ENCODE measurements around the gene FBH1. TPM values are rescaled to one million over a fixed set of nuclear protein-coding genes. Genes with fewer than 3 reads are reported as not detected.
"Not testable (repeated sequence)": the region's sequence is repeated elsewhere in the genome, so short reads cannot be mapped to it uniquely, and the experiment has no call there.

The FBH1 gene
- total RNA-seq, 1 experiment from 2014 or later: 61.9 TPM

GRCh38 chr10:5956146-5956936 is 66.3 kb downstream of the FBH1 start:
- H3K27me3 ChIP-seq (ENCODE audit: low read length): no peaks in the 10 kb centered on the region
- no peak overlapping the region for H3K9ac ChIP-seq (ENCODE audit: low read length)
- H3K4me1 ChIP-seq (ENCODE audit: low read length): no peaks in the 10 kb centered on the region
- no peaks in the 10 kb centered on the region for H3K36me3 ChIP-seq (ENCODE audit: insufficient read depth, low read length)
- H3K4me3 ChIP-seq (ENCODE audit: low read length): no peak overlapping the region
- no peaks in the 10 kb centered on the region for H4K20me1 ChIP-seq (ENCODE audit: insufficient read depth, low read depth, low read length)
- no peak for DNase-seq
- H2AFZ ChIP-seq (ENCODE audit: low read length): no peak overlapping the region
- H3K79me2 ChIP-seq (ENCODE audit: low read length): no peaks in the 10 kb centered on the region
- no peaks in the 10 kb centered on the region for H3K9me2 ChIP-seq (replicated peaks; ENCODE audit: insufficient read depth, low read length)
- no peak overlapping the region for H3K27ac ChIP-seq (ENCODE audit: low read length)
- H3K9me3 ChIP-seq (ENCODE audit: low read length): no peaks in the 10 kb centered on the region
- no peak overlapping the region for H3K4me2 ChIP-seq (ENCODE audit: low read depth, low read length, poor library complexity, severe bottlenecking)

DNA sequence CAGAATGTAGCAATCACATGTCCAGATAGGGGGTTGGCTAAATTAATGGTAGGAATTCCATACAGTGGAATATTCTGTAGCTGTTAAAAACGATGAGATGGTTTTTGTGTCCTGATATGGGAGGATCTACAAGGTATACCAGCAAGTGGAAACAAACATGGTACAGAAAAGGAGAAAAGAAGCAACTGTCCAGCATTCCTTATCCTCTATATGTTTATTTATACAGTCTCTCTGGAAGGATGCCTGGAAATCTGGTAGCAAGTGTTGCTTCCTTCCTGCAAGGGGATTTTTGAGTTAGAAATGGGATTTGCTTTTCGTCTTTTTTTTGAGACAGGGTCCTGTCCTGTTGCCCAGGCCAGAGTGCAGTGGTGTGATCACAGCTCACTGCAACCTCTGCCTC is 68.0 kb downstream of the FBH1 start:
- Histone ChIP-seq H3K4me1 (ENCODE audit: low read length) (no peaks in the 10 kb centered on the region), H3K9me2 (replicated peaks; ENCODE audit: insufficient read depth, low read length) (no peaks in the 10 kb centered on the region), H3K27me3 (ENCODE audit: low read length) (no peaks in the 10 kb centered on the region), H3K9me3 (ENCODE audit: low read length) (no peaks in the 10 kb centered on the region), H2AFZ (ENCODE audit: low read length) (no peak overlapping the region), H3K79me2 (ENCODE audit: low read length) (no peaks in the 10 kb centered on the region), H3K4me2 (ENCODE audit: low read depth, low read length, poor library complexity, severe bottlenecking) (no peak overlapping the region), H3K36me3 (ENCODE audit: insufficient read depth, low read length) (no peaks in the 10 kb centered on the region), H3K4me3 (ENCODE audit: low read length) (no peak overlapping the region), H3K27ac (ENCODE audit: low read length) (no peak overlapping the region), H4K20me1 (ENCODE audit: insufficient read depth, low read depth, low read length) (no peaks in the 10 kb centered on the region), H3K9ac (ENCODE audit: low read length) (no peak overlapping the region)
- DNase-seq: no peak

- no peak for DNase-seq
- no peaks in the 10 kb centered on the region for H3K9me2 ChIP-seq (replicated peaks; ENCODE audit: insufficient read depth, low read length)
- no peak overlapping the region for H3K27ac ChIP-seq (ENCODE audit: low read length)
- no peaks in the 10 kb centered on the region for H3K9me3 ChIP-seq (ENCODE audit: low read length)
- no peak overlapping the region for H2AFZ ChIP-seq (ENCODE audit: low read length)
- H3K36me3 ChIP-seq (ENCODE audit: insufficient read depth, low read length): no peaks in the 10 kb centered on the region
- H3K4me1 ChIP-seq (ENCODE audit: low read length): no peaks in the 10 kb centered on the region
- no peak overlapping the region for H3K4me2 ChIP-seq (ENCODE audit: low read depth, low read length, poor library complexity, severe bottlenecking)
- H4K20me1 ChIP-seq (ENCODE audit: insufficient read depth, low read depth, low read length): no peaks in the 10 kb centered on the region
- no peak overlapping the region for H3K4me3 ChIP-seq (ENCODE audit: low read length)
- no peak overlapping the region for H3K9ac ChIP-seq (ENCODE audit: low read length)
- H3K79me2 ChIP-seq (ENCODE audit: low read length): no peaks in the 10 kb centered on the region
- no peaks in the 10 kb centered on the region for H3K27me3 ChIP-seq (ENCODE audit: low read length)
These were observed 68.6 kb downstream of the FBH1 start for GRCh38 chr10:5958675-5959074.

DNA sequence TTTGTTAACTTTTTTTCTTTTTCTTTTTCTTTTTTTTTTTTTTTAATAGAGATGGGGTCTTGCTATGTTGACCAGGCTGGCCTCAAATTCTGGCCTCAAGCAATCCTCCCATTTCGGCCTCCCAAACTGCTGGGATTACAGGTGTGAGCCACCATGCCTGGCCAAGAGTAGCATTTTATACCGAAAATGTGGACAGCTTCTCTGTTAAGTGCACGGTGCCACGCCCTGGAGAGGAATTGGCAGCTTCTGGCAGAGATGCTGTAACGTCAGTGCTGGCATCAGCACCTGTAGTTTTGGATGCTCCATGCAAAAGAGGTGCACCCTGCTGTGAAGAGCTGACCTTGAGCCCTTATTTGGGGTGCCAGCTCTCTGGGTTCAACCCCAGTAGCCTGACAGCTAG is 69.1 kb downstream of the FBH1 start:
- DNase-seq: no peak
- Histone ChIP-seq H3K4me2 (ENCODE audit: low read depth, low read length, poor library complexity, severe bottlenecking) (no peak overlapping the region), H3K9me2 (replicated peaks; ENCODE audit: insufficient read depth, low read length) (no peaks in the 10 kb centered on the region), H2AFZ (ENCODE audit: low read length) (no peak overlapping the region), H3K4me3 (ENCODE audit: low read length) (no peak overlapping the region), H3K9me3 (ENCODE audit: low read length) (no peaks in the 10 kb centered on the region), H3K36me3 (ENCODE audit: insufficient read depth, low read length) (no peaks in the 10 kb centered on the region), H3K9ac (ENCODE audit: low read length) (no peak overlapping the region), H3K4me1 (ENCODE audit: low read length) (no peaks in the 10 kb centered on the region), H3K27ac (ENCODE audit: low read length) (no peak overlapping the region), H3K79me2 (ENCODE audit: low read length) (no peaks in the 10 kb centered on the region), H4K20me1 (ENCODE audit: insufficient read depth, low read depth, low read length) (no peaks in the 10 kb centered on the region), H3K27me3 (ENCODE audit: low read length) (no peaks in the 10 kb centered on the region)

DNA sequence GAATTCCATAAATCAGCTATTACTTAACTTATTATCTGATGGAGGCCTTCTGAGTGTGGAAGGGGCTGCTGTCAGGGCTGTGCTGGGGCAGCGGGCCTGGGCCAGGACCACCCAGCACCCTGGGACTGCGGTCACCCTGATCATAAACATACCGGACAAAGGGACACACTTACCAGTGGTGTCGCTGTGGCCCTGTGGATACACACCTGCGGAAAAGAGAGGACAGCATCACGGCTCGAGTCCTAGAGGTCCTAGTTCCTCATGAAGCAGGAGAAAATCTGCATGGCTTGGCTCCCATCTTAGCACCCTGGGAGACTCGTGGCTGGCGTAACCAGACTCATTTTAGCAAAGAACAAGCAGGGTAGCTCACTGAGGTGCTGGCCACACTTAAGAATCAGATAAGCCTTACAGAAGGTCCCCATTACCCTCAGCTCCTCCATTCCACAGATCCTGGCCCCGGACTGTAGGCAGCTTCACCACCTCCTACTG is 69.6 kb downstream of the FBH1 start:
- H3K4me2 ChIP-seq (ENCODE audit: low read depth, low read length, poor library complexity, severe bottlenecking): no peak overlapping the region
- no peak overlapping the region for H2AFZ ChIP-seq (ENCODE audit: low read length)
- no peaks in the 10 kb centered on the region for H3K9me3 ChIP-seq (ENCODE audit: low read length)
- H3K4me3 ChIP-seq (ENCODE audit: low read length): no peak overlapping the region
- H3K9me2 ChIP-seq (replicated peaks; ENCODE audit: insufficient read depth, low read length): no peaks in the 10 kb centered on the region
- H4K20me1 ChIP-seq (ENCODE audit: insufficient read depth, low read depth, low read length): no peaks in the 10 kb centered on the region
- H3K27me3 ChIP-seq (ENCODE audit: low read length): no peaks in the 10 kb centered on the region
- no peak for DNase-seq
- H3K36me3 ChIP-seq (ENCODE audit: insufficient read depth, low read length): no peaks in the 10 kb centered on the region
- H3K4me1 ChIP-seq (ENCODE audit: low read length): no peaks in the 10 kb centered on the region
- H3K27ac ChIP-seq (ENCODE audit: low read length): no peak overlapping the region
- H3K9ac ChIP-seq (ENCODE audit: low read length): no peak overlapping the region
- H3K79me2 ChIP-seq (ENCODE audit: low read length): no peaks in the 10 kb centered on the region

DNA sequence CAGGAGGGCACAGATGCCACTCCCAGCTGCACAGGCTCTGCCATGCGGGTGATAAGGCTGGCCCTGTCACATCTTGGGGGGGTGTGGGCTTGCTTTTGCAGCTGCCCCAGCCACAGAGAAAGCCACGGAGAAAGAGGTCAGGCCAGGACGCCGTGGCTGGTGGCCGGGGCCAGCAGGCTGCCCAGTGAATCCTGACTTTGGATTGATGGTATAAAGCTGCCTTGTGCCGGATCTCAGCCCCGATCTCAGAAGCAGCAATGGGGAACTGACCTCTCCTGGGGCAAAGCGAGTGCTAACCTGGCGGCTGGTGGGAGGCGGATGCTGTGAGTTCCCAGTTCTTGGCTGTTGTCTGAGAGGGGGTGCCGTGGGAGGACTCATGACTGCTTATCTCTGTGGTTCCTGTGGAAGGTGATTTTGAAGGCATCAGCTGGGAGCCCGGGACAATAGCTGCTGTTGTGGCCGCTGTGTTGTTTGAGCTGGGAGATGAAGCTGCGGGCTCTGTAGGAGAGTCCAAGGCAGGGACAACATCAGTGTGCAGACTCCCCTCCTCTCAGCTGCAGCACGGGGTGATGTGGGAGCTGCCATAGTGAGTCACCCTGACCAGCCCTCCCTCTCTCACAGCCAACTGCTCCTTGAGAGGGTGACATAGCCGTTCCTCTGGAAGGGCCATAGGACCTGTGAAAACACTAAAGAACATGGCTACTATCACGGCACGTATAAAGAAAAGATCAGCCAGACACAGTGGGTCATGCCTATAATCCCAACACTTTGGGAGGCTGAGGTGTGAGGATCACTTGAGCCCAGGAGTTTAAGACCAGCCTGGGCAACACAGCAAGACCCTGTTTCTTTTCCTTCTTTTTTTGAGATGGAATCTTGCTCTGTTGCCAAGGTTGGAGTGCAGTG is 70.3 kb downstream of the FBH1 start:
- H3K27me3 ChIP-seq (ENCODE audit: low read length): no peaks in the 10 kb centered on the region

DNA sequence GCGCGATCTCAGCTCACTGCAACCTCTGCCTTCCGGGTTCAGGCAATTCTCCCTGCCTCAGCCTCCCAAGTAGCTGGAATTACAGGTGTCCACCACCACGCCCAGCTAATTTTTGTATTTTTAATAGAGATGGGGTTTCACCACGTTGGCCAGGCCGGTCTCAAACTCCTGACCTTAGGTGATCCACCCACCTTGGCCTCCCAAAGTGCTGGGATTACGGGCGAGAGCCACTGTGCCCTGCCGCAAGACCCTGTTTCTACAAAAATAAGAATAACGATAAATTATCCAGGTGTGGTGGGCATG is 70.9 kb downstream of the FBH1 start:
- H3K9ac ChIP-seq (ENCODE audit: low read length); H3K79me2 ChIP-seq (ENCODE audit: low read length); H4K20me1 ChIP-seq (ENCODE audit: insufficient read depth, low read depth, low read length); DNase-seq; H3K36me3 ChIP-seq (ENCODE audit: insufficient read depth, low read length); H2AFZ ChIP-seq (ENCODE audit: low read length); H3K9me3 ChIP-seq (ENCODE audit: low read length); H3K27ac ChIP-seq (ENCODE audit: low read length); H3K4me1 ChIP-seq (ENCODE audit: low read length); H3K4me3 ChIP-seq (ENCODE audit: low read length); H3K9me2 ChIP-seq (replicated peaks; ENCODE audit: insufficient read depth, low read length); H3K4me2 ChIP-seq (ENCODE audit: low read depth, low read length, poor library complexity, severe bottlenecking); H3K27me3 ChIP-seq (ENCODE audit: low read length): not testable (repeated sequence)

More for the DNA sequence above, 70.3 kb downstream of the FBH1 start:
- Histone ChIP-seq H3K36me3 (ENCODE audit: insufficient read depth, low read length) (no peaks in the 10 kb centered on the region), H4K20me1 (ENCODE audit: insufficient read depth, low read depth, low read length) (no peaks in the 10 kb centered on the region), H2AFZ (ENCODE audit: low read length) (no peak overlapping the region), H3K4me1 (ENCODE audit: low read length) (no peaks in the 10 kb centered on the region), H3K9ac (ENCODE audit: low read length) (no peak overlapping the region), H3K27ac (ENCODE audit: low read length) (no peak overlapping the region), H3K9me3 (ENCODE audit: low read length) (no peaks in the 10 kb centered on the region), H3K79me2 (ENCODE audit: low read length) (no peaks in the 10 kb centered on the region), H3K4me2 (ENCODE audit: low read depth, low read length, poor library complexity, severe bottlenecking) (no peak overlapping the region), H3K4me3 (ENCODE audit: low read length) (no peak overlapping the region), H3K9me2 (replicated peaks; ENCODE audit: insufficient read depth, low read length) (no peaks in the 10 kb centered on the region)
- no peak for DNase-seq

- H4K20me1 ChIP-seq (ENCODE audit: insufficient read depth, low read depth, low read length): no peaks in the 10 kb centered on the region
- no peak overlapping the region for H2AFZ ChIP-seq (ENCODE audit: low read length)
- no peak overlapping the region for H3K4me2 ChIP-seq (ENCODE audit: low read depth, low read length, poor library complexity, severe bottlenecking)
- no peak overlapping the region for H3K27ac ChIP-seq (ENCODE audit: low read length)
- H3K27me3 ChIP-seq (ENCODE audit: low read length): no peaks in the 10 kb centered on the region
- no peaks in the 10 kb centered on the region for H3K4me1 ChIP-seq (ENCODE audit: low read length)
- no peaks in the 10 kb centered on the region for H3K79me2 ChIP-seq (ENCODE audit: low read length)
- no peak for DNase-seq
- no peak overlapping the region for H3K9ac ChIP-seq (ENCODE audit: low read length)
- no peaks in the 10 kb centered on the region for H3K9me3 ChIP-seq (ENCODE audit: low read length)
- no peaks in the 10 kb centered on the region for H3K36me3 ChIP-seq (ENCODE audit: insufficient read depth, low read length)
- no peak overlapping the region for H3K4me3 ChIP-seq (ENCODE audit: low read length)
- H3K9me2 ChIP-seq (replicated peaks; ENCODE audit: insufficient read depth, low read length): no peaks in the 10 kb centered on the region
These were observed 71.5 kb downstream of the FBH1 start for GRCh38 chr10:5961405-5962100.

All from Karpas-422 (cell line).